GM12892 (cell line): ENCODE data around the gene SGCD.

ENCODE experiments used
- POLR2A ChIP-seq: IDR thresholded peaks from 2 replicates; pipeline ENCODE4 v1.6.1; 2011; ENCODE audit warnings: low read depth, low read length, control low read depth
- POLR2AphosphoS5 ChIP-seq: IDR thresholded peaks from 2 replicates; pipeline ENCODE4 v1.6.1; 2011; ENCODE audit warnings: low read depth, low read length, control low read depth
- TAF1 ChIP-seq: IDR thresholded peaks from 2 replicates; pipeline ENCODE4 v1.6.1; 2011; ENCODE audit warnings: low read depth, mild to moderate bottlenecking, control low read depth, low read length, borderline replicate concordance

DNA sequence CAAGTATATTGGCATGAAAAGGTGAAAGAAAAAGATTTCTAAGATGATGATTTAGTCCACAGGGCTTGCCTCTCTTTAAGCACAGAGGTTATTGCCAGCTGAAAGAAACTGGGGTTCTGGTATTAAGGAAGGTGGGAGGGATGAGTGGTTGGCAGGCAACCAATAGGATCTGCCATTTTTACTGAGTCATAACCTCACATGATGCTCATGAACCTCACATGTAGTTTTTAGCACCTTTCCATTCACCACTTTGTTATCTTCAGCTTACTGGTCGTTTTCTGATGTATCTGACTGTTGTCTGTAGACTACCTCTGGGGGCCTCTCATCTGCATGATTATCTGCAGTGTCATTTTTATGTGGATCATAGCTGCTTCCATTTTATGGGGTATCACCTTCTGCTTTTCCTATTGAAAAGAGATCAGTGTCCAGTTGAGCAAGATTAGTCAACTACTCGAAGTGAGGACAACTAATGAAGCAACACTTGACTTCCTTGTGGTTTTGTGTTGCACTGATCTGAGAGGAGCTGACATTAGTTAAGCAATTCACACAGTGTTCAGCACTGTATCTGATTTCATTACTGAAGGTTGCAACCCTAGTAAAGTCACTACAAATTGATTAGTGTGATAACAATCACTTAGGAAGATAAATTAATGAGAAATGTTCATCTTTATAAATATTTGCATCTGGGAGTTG, 186.3 kb downstream of the SGCD start:
- TF ChIP-seq POLR2A (no peak), POLR2AphosphoS5 (no peak), TAF1 (no peak)
